Cerebellar cortex (tissue), 1 donor: ENCODE data around the gene KIF25.
A peak's percentile ranks its signal among the peaks of the same experiment; 100 is the strongest.

Source experiments
- DNase-seq: peaks from one replicate; pipeline ENCODE4 v3.0.0-alpha.2; 2015; ENCODE audit warnings: low spot score

The KIF25 gene

GRCh38 chr6:168050881-168051586, 53.6 kb downstream of the KIF25 start:
- peak; percentile 25 for DNase-seq

- DNase-seq = no peak
These were observed 54.2 kb downstream of the KIF25 start for GRCh38 chr6:168051648-168052047.

GRCh38 chr6:168052291-168052891, 54.9 kb downstream of the KIF25 start:
- no peak for DNase-seq

- DNase-seq = no peak
These were observed 55.9 kb downstream of the KIF25 start for GRCh38 chr6:168053086-168053956.

- DNase-seq = no peak
These were observed 56.5 kb downstream of the KIF25 start for GRCh38 chr6:168053957-168054471.

- no peak for DNase-seq
These were observed 57.5 kb downstream of the KIF25 start for GRCh38 chr6:168054765-168055560.

- no peak for DNase-seq
These were observed 58.4 kb downstream of the KIF25 start for GRCh38 chr6:168055696-168056489.

- DNase-seq = no peak
These were observed 59.5 kb downstream of the KIF25 start for GRCh38 chr6:168056892-168057527.

- no peak for DNase-seq
These were observed 60.4 kb downstream of the KIF25 start for GRCh38 chr6:168057836-168058235.

- DNase-seq = no peak
These were observed 61.5 kb downstream of the KIF25 start for GRCh38 chr6:168058691-168059551.

- peak; percentile 45 for DNase-seq
These were observed 63.1 kb downstream of the KIF25 start for GRCh38 chr6:168060521-168060931.

GRCh38 chr6:168061269-168062210, 64.1 kb downstream of the KIF25 start:
- no peak for DNase-seq

GRCh38 chr6:168062346-168063289, 65.1 kb downstream of the KIF25 start:
- no peak for DNase-seq

- DNase-seq = no peak
These were observed 66.0 kb downstream of the KIF25 start for GRCh38 chr6:168063431-168063830.

- DNase-seq = no peak
These were observed 66.8 kb downstream of the KIF25 start for GRCh38 chr6:168064226-168064807.

- no peak for DNase-seq
These were observed 69.7 kb downstream of the KIF25 start for GRCh38 chr6:168067081-168067759.
